AG08395 (cell line): ENCODE results near the gene PCDHGA5.
"Not testable (repeated sequence)": the region's sequence is repeated elsewhere in the genome, so short reads cannot be mapped to it uniquely, and the experiment has no call there.

Experiments used
- DNase-seq: peaks from one replicate; pipeline ENCODE4 v3.0.0; 2012; ENCODE audit warnings: mixed read lengths, low spot score

PCDHGA5 gene

GRCh38 chr5:141414548-141415274 lies 50.7 kb downstream of the PCDHGA5 start:
- DNase-seq, result not testable (repeated sequence)

GRCh38 chr5:141415275-141415618 lies 51.3 kb downstream of the PCDHGA5 start:
- not testable (repeated sequence) for DNase-seq
